Measurements from ENCODE around the gene AHI1. TPM values are rescaled to one million over a fixed set of nuclear protein-coding genes. Genes with fewer than 3 reads are reported as not detected.

The AHI1 gene
- total RNA-seq, 1 donor from 2014 or later = 5.2 TPM

GRCh38 chr6:135325624-135326424 is 171.7 kb downstream of the AHI1 start:
- H3K36me3 ChIP-seq (ENCODE audit: control insufficient read depth, insufficient read depth, low read length) = no peaks in the 10 kb centered on the region
- H3K4me3 ChIP-seq (ENCODE audit: low read depth, low read length) = no peak overlapping the region
- DNase-seq (ENCODE audit: low read depth) = no peak
- no peaks in the 10 kb centered on the region for H3K27me3 ChIP-seq (ENCODE audit: control insufficient read depth, insufficient read depth, low read length)
- no peak for TF ChIP-seq CTCF (IDR thresholded peaks at IDR 0.05; ENCODE audit: insufficient read depth, low read length, poor library complexity, severe bottlenecking)

- no peak for DNase-seq (ENCODE audit: low read depth)
- no peak for TF ChIP-seq CTCF (IDR thresholded peaks at IDR 0.05; ENCODE audit: insufficient read depth, low read length, poor library complexity, severe bottlenecking)
- no peaks in the 10 kb centered on the region for H3K36me3 ChIP-seq (ENCODE audit: control insufficient read depth, insufficient read depth, low read length)
Observed at GRCh38 chr6:135324531-135324930, 173.0 kb downstream of the AHI1 start.

DNA sequence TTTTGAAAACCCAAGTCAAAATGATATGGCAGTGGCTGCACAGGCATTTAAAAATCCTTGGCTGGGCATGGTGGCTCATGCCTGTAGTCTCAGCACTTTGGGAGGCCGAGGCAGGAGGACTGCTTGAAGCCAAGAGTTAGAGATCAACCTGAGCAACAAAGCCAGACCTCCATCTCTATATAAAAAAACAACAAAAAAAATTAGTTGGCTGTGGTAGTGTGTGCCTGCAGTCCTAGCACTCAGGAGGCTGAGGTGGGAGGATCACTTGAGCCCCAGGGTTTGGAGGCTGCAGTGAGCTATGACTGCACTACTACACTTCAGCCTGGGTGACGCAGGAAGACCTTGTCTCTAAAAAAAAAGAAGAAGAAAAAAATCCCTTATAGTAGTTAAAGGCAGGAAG is 173.6 kb downstream of the AHI1 start:
- Histone ChIP-seq H3K36me3 (ENCODE audit: control insufficient read depth, insufficient read depth, low read length) (no peaks in the 10 kb centered on the region), H3K27me3 (ENCODE audit: control insufficient read depth, insufficient read depth, low read length) (no peaks in the 10 kb centered on the region), H3K4me3 (ENCODE audit: low read depth, low read length) (no peak overlapping the region)
- DNase-seq (ENCODE audit: low read depth) = no peak
- TF ChIP-seq CTCF (IDR thresholded peaks at IDR 0.05; ENCODE audit: insufficient read depth, low read length, poor library complexity, severe bottlenecking) = no peak

More at GRCh38 chr6:135324531-135324930, 173.0 kb downstream of the AHI1 start:
- H3K4me3 ChIP-seq (ENCODE audit: low read depth, low read length) = no peak overlapping the region
- no peaks in the 10 kb centered on the region for H3K27me3 ChIP-seq (ENCODE audit: control insufficient read depth, insufficient read depth, low read length)

DNA sequence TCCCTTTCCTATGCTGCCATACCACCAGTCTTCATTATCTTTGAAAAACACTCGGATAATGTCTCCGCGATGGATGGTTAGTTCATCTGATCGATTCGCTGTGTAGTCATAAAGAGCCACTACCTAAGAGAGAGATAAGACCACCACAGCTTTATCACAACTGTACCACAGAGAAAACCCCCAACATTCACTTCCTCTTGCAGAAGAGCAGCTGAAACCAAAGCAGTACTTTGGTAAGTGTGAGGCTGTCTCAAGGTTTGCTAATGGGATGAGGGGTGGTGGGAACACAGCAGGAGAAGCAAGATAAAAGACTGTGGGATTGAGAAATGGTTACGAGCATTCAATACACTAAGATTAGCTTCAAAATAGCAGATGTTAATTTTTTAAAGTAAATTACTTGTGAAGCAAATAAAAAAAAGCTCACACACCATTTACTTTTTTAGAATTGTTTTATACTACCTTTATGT is 174.3 kb downstream of the AHI1 start:
- Histone ChIP-seq H3K36me3 (ENCODE audit: control insufficient read depth, insufficient read depth, low read length) (no peaks in the 10 kb centered on the region), H3K4me3 (ENCODE audit: low read depth, low read length) (no peak overlapping the region), H3K27me3 (ENCODE audit: control insufficient read depth, insufficient read depth, low read length) (no peaks in the 10 kb centered on the region)
- DNase-seq (ENCODE audit: low read depth) = no peak
- TF ChIP-seq CTCF (IDR thresholded peaks at IDR 0.05; ENCODE audit: insufficient read depth, low read length, poor library complexity, severe bottlenecking) = no peak

DNA sequence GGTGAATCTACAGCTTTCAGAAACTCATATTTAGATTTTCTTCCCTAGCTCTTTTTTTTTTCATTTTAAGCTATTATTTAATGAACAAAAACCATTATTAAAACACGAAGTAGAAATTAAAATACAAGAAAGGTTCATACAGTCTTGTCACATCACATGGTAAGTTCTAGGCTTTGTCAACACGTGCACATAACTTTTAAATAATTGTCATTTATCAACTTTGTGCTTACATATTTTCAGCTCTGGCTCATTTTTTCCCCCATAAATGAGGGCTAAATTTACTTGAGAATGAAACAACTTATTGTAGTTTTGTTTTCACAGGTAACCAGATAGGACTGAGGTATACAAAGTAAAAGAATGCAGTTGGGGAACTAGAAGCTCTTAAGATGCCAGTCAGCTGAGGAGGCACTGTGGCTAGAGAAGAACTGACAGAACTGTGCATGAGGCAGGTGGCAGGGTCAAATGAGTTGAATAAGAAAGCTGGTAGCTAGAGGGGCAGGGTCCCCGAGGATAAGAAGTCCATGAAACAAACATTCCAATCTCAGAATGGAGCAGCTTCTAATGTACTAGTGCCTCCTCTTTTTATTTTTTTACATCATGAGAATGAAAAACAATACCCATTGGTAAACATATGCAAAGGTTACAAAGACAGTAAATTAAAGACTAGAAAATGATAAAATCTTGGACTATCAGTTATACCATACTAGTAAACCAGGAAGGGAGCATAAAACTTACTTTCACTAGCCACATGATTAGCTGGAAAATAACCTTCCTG is 174.9 kb downstream of the AHI1 start:
- no peak for DNase-seq (ENCODE audit: low read depth)
- H3K27me3 ChIP-seq (ENCODE audit: control insufficient read depth, insufficient read depth, low read length) = no peaks in the 10 kb centered on the region
- no peak for TF ChIP-seq CTCF (IDR thresholded peaks at IDR 0.05; ENCODE audit: insufficient read depth, low read length, poor library complexity, severe bottlenecking)
- no peak overlapping the region for H3K4me3 ChIP-seq (ENCODE audit: low read depth, low read length)
- no peaks in the 10 kb centered on the region for H3K36me3 ChIP-seq (ENCODE audit: control insufficient read depth, insufficient read depth, low read length)

Measured in kidney epithelial cell (primary cell).